Measurements from ENCODE around the gene COQ8B.
"Not testable (repeated sequence)": the region's sequence is repeated elsewhere in the genome, so short reads cannot be mapped to it uniquely, and the experiment has no call there.

DNA sequence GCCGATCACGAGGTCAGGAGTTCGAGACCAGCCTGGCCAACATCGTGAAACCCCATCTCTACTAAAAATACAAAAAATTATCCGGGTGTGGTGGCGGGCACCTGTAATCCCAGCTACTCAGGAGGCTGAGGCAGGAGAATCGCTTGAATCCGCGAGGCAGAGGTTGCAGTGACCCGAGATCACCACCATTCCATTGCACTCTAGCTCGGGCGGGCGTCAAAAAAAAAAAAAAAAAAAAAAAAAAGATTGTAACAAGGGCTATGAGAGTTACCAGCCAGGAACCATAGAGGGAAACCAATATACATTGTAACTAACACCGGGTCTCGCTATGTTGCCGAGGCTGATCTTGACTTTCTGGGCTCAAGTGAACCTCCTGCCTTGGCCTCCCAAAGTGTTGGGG lies 15.6 kb upstream of the COQ8B start:
- TF ChIP-seq, protein P1, sequence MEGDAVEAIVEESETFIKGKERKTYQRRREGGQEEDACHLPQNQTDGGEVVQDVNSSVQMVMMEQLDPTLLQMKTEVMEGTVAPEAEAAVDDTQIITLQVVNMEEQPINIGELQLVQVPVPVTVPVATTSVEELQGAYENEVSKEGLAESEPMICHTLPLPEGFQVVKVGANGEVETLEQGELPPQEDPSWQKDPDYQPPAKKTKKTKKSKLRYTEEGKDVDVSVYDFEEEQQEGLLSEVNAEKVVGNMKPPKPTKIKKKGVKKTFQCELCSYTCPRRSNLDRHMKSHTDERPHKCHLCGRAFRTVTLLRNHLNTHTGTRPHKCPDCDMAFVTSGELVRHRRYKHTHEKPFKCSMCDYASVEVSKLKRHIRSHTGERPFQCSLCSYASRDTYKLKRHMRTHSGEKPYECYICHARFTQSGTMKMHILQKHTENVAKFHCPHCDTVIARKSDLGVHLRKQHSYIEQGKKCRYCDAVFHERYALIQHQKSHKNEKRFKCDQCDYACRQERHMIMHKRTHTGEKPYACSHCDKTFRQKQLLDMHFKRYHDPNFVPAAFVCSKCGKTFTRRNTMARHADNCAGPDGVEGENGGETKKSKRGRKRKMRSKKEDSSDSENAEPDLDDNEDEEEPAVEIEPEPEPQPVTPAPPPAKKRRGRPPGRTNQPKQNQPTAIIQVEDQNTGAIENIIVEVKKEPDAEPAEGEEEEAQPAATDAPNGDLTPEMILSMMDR (conservative IDR thresholded peaks at IDR 0.05): not testable (repeated sequence)
- not testable (repeated sequence) for TF ChIP-seq ZFX (IDR thresholded peaks at IDR 0.05)

Measured in C4-2B (cell line).